GM18499 (cell line): ENCODE data around the gene TTLL9.

ENCODE experiments used
- ATAC-seq: cut with Tn5 transposase; IDR thresholded peaks from one replicate; pipeline ENCODE4 v1.9.1; 2021; ENCODE audit warnings: moderate number of reproducible peaks; ENCODE audit not compliant: insufficient read depth, unreplicated experiment

Gene TTLL9

GRCh38 chr20:31853481-31853880, 17.0 kb upstream of the TTLL9 start:
- no peak for ATAC-seq

GRCh38 chr20:31856516-31856915, 13.9 kb upstream of the TTLL9 start:
- no peak for ATAC-seq

GRCh38 chr20:31857861-31858759, 12.3 kb upstream of the TTLL9 start:
- no peak for ATAC-seq

GRCh38 chr20:31858760-31859083, 11.7 kb upstream of the TTLL9 start:
- no peak for ATAC-seq

GRCh38 chr20:31859266-31859997, 11.0 kb upstream of the TTLL9 start:
- no peak for ATAC-seq

GRCh38 chr20:31859998-31860380, 10.4 kb upstream of the TTLL9 start:
- ATAC-seq, result no peak

GRCh38 chr20:31860390-31861134, 9.9 kb upstream of the TTLL9 start:
- ATAC-seq, result no peak

- no peak for ATAC-seq
Measured at GRCh38 chr20:31861135-31861384, 9.4 kb upstream of the TTLL9 start.

- no peak for ATAC-seq
Measured at GRCh38 chr20:31861385-31862156, 8.9 kb upstream of the TTLL9 start.

GRCh38 chr20:31862157-31862470, 8.3 kb upstream of the TTLL9 start:
- no peak for ATAC-seq

- no peak for ATAC-seq
Measured at GRCh38 chr20:31862506-31862905, 7.9 kb upstream of the TTLL9 start.

- no peak for ATAC-seq
Measured at GRCh38 chr20:31863296-31864085, 6.9 kb upstream of the TTLL9 start.

- ATAC-seq, result no peak
Measured at GRCh38 chr20:31864521-31865400, 5.7 kb upstream of the TTLL9 start.

- ATAC-seq, result no peak
Measured at GRCh38 chr20:31866221-31866620, 4.2 kb upstream of the TTLL9 start.

- ATAC-seq, result no peak
Measured at GRCh38 chr20:31868853-31869672, 1.4 kb upstream of the TTLL9 start.

GRCh38 chr20:31869673-31869941, 827 bp upstream of the TTLL9 start:
- ATAC-seq, result no peak

- no peak for ATAC-seq
Measured at GRCh38 chr20:31870726-31871617, 538 bp downstream of the TTLL9 start.

GRCh38 chr20:31871618-31871954, 1.2 kb downstream of the TTLL9 start:
- ATAC-seq, result no peak
